Natural killer cell (primary cell): ENCODE measurements around the gene SRPRB. TPM values are rescaled to one million over a fixed set of nuclear protein-coding genes. Genes with fewer than 3 reads are reported as not detected.

Experiments used
- ATAC-seq, 3 donors: fragments of 150-1000 bp in 2 of 3; fragments of 200-7000 bp in 1 of 3; cut with Tn5 transposase; 1 replicate in 1 of 3; 2 replicates in 2 of 3; pipeline ENCODE4 v1.10.0; 2021; ENCODE audit warnings: mild to moderate bottlenecking in 2 of 3, moderate library complexity in 2 of 3
- DNase-seq, 2 donors: peaks; one replicate each; pipeline versions ENCODE4 v3.0.0 to v3.0.0-alpha.2; 2013 to 2021; ENCODE audit warnings: mixed read lengths in 1 of 2
- H3K27ac ChIP-seq: one replicate; pipeline ENCODE4 v1.5.1; 2013; ENCODE audit warnings: mild to moderate bottlenecking, low read length
- H3K27me3 ChIP-seq: one replicate; pipeline ENCODE4 v1.6.1; 2013; ENCODE audit warnings: low read length; ENCODE audit not compliant: control insufficient read depth, insufficient read depth
- H3K36me3 ChIP-seq: one replicate; pipeline ENCODE4 v1.6.1; 2013; ENCODE audit warnings: low read length; ENCODE audit not compliant: control insufficient read depth, insufficient read depth
- H3K4me1 ChIP-seq: one replicate; pipeline ENCODE4 v1.6.1; 2013; ENCODE audit warnings: low read length; ENCODE audit not compliant: control insufficient read depth, insufficient read depth
- H3K4me3 ChIP-seq: one replicate; pipeline ENCODE4 v1.5.1; 2013; ENCODE audit warnings: low read length
- H3K9me3 ChIP-seq: one replicate; pipeline ENCODE4 v1.6.1; 2013; ENCODE audit warnings: low read length; ENCODE audit not compliant: control insufficient read depth, insufficient read depth
- H3K27ac Mint-ChIP-seq, 2 donors: one replicate each; pipeline ENCODE4 v1.8.0; 2022; ENCODE audit warnings: mild to moderate bottlenecking in 2 of 2, mixed read lengths in 2 of 2, moderate library complexity in 1 of 2
- H3K27me3 Mint-ChIP-seq, 2 donors: one replicate each; pipeline ENCODE4 v1.8.0; 2022; ENCODE audit warnings: low read depth in 2 of 2, mixed read lengths in 2 of 2
- H3K36me3 Mint-ChIP-seq: one replicate; pipeline ENCODE4 v1.8.0; 2022; ENCODE audit warnings: mixed read lengths
- H3K4me1 Mint-ChIP-seq, 2 donors: one replicate each; pipeline ENCODE4 v1.8.0; 2022; ENCODE audit warnings: mixed read lengths in 2 of 2
- H3K4me3 Mint-ChIP-seq: one replicate; pipeline ENCODE4 v1.8.0; 2022; ENCODE audit warnings: mild to moderate bottlenecking, moderate library complexity, mixed read lengths
- H3K9me3 Mint-ChIP-seq, 2 donors: one replicate each; pipeline ENCODE4 v1.8.0; 2022; ENCODE audit warnings: mixed read lengths in 2 of 2
- CTCF ChIP-seq: fragments of 200-600 bp; IDR thresholded peaks from one replicate; pipeline ENCODE4 v1.8.0; 2022; ENCODE audit warnings: antibody characterized with exemption
- WGBS: methylation state at CpG from one replicate; pipeline ENCODE4 v1.1.7; 2013; ENCODE audit warnings: missing lambda C conversion rate; ENCODE audit not compliant: insufficient coverage; 5-methylcytosine and 5-hydroxymethylcytosine counted together
- intact Hi-C: fragments of 100-400 bp; cut with micrococcal nuclease; formaldehyde crosslinking; loops from one replicate; pipeline ENCODE4 v1.14.2; 2022
- total RNA-seq, 4 donors: library from RNA; stranded (reverse); fragments of 120-200 nt in 1 of 4; gene quantifications; one replicate each; pipeline versions ENCODE4 v1.2.3 to v1.2.4, GENCODE V29; 2013 to 2022

The SRPRB gene
- total RNA-seq, 3 donors from 2014 or later (not counting 1 experiment from before 2014, with no cell fraction given), result 19.8 to 26.4 (median 22.4) TPM

- H3K9me3 ChIP-seq, result no peaks in the 10 kb centered on the region
- WGBS, result 89% methylated on average over 5 of the region's 5 CpGs
- no peaks in the 10 kb centered on the region for H3K27me3 ChIP-seq
- intact Hi-C loops, result no loop called here
- no peak overlapping the region for H3K4me3 ChIP-seq
- no peaks in the 10 kb centered on the region for H3K4me1 ChIP-seq
- TF ChIP-seq CTCF, result no peak
- peaks cover 0 to 16% of the 10 kb centered on the region in 2 donors for H3K4me1 Mint-ChIP-seq
- ATAC-seq (no peak), DNase-seq (no peak)
- no peaks in the 10 kb centered on the region for H3K9me3 Mint-ChIP-seq
- H3K27ac ChIP-seq, result no peak overlapping the region
- no peaks in the 10 kb centered on the region for H3K36me3 ChIP-seq
- no peak overlapping the region for H3K4me3 Mint-ChIP-seq
- H3K27me3 Mint-ChIP-seq, result peaks cover 0 to 7% of the 10 kb centered on the region in 2 donors
- no peak overlapping the region for H3K27ac Mint-ChIP-seq
- no peaks in the 10 kb centered on the region for H3K36me3 Mint-ChIP-seq
These were observed 48.8 kb downstream of the SRPRB start for GRCh38 chr3:133854264-133855001.

- ATAC-seq (no peak), DNase-seq (no peak)
- Histone ChIP-seq H3K4me3 (no peak overlapping the region), H3K27ac (no peak overlapping the region), H3K36me3 (no peaks in the 10 kb centered on the region), H3K9me3 (no peaks in the 10 kb centered on the region), H3K4me1 (no peaks in the 10 kb centered on the region), H3K27me3 (no peaks in the 10 kb centered on the region)
- intact Hi-C loops, result no loop called here
- Mint-ChIP-seq H3K4me3 (no peak overlapping the region), H3K27me3 (peaks cover 0 to 5% of the 10 kb centered on the region in 2 donors), H3K9me3 (no peaks in the 10 kb centered on the region), H3K4me1 (peaks cover 0 to 16% of the 10 kb centered on the region in 2 donors), H3K36me3 (no peaks in the 10 kb centered on the region), H3K27ac (no peak overlapping the region)
- 91% methylated on average over 4 of the region's 4 CpGs for WGBS
- TF ChIP-seq CTCF, result no peak
These were observed 49.4 kb downstream of the SRPRB start for GRCh38 chr3:133855002-133855370.

- DNase-seq, result no peak
- H3K27me3 Mint-ChIP-seq, result no peaks in the 10 kb centered on the region
- WGBS, result 69% methylated on average over 6 of the region's 6 CpGs
- no peak for ATAC-seq
- Histone ChIP-seq H3K9me3 (no peaks in the 10 kb centered on the region), H3K27me3 (no peaks in the 10 kb centered on the region), H3K27ac (no peak overlapping the region), H3K4me3 (no peak overlapping the region), H3K36me3 (no peaks in the 10 kb centered on the region), H3K4me1 (no peaks in the 10 kb centered on the region)
- H3K36me3 Mint-ChIP-seq, result no peaks in the 10 kb centered on the region
- H3K4me1 Mint-ChIP-seq, result peaks cover 0 to 16% of the 10 kb centered on the region in 2 donors
- no peak overlapping the region for H3K4me3 Mint-ChIP-seq
- TF ChIP-seq CTCF, result no peak
- H3K9me3 Mint-ChIP-seq, result no peaks in the 10 kb centered on the region
- no peak overlapping the region for H3K27ac Mint-ChIP-seq
- intact Hi-C loops, result no loop called here
These were observed 50.2 kb downstream of the SRPRB start for GRCh38 chr3:133855772-133856171.

- H3K27me3 ChIP-seq, result no peaks in the 10 kb centered on the region
- intact Hi-C loops, result no loop called here
- Mint-ChIP-seq H3K9me3 (no peaks in the 10 kb centered on the region), H3K4me1 (peaks cover 0 to 12% of the 10 kb centered on the region in 2 donors), H3K4me3 (no peak overlapping the region), H3K27ac (no peak overlapping the region), H3K36me3 (no peaks in the 10 kb centered on the region), H3K27me3 (no peaks in the 10 kb centered on the region)
- DNase-seq, result no peak
- no peak overlapping the region for H3K4me3 ChIP-seq
- H3K36me3 ChIP-seq, result no peaks in the 10 kb centered on the region
- no peak overlapping the region for H3K27ac ChIP-seq
- WGBS, result 78% methylated on average over 2 of the region's 2 CpGs
- no peak for ATAC-seq
- TF ChIP-seq CTCF, result no peak
- H3K4me1 ChIP-seq, result no peaks in the 10 kb centered on the region
- H3K9me3 ChIP-seq, result no peaks in the 10 kb centered on the region
These were observed 50.7 kb downstream of the SRPRB start for GRCh38 chr3:133856316-133856715.
